Measurements from ENCODE around the gene DGKH. TPM values are rescaled to one million over a fixed set of nuclear protein-coding genes. Genes with fewer than 3 reads are reported as not detected.
"Not testable (repeated sequence)": the region's sequence is repeated elsewhere in the genome, so short reads cannot be mapped to it uniquely, and the experiment has no call there.

The DGKH gene
- total RNA-seq, 1 donor from 2014 or later, result 19.9 TPM

DNA sequence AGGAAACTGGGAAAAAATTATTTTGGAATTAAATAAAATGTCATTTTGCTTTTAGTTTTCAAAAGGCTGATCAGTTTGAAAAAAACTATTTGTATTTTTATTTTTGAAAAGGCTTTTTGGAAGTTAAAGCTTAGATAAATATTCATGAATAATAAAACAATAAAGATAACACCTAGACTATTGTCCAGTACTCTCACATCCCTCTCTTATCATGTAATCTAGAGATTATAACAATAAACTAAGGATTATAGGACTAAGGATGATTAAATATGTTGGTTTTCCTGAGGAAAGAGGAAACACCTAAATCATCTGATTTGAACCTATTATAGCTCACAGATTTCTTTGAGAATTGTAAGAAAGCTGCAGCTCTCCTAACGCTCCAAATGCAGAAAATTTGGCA is 142.1 kb downstream of the DGKH start:
- DNase-seq (ENCODE audit: low spot score) (no peak), ATAC-seq (no peak)
- intact Hi-C loops (cut with DNase I), result no loop called here

- DNase-seq (ENCODE audit: low spot score) (no peak), ATAC-seq (no peak)
- intact Hi-C loops (cut with DNase I), result no loop called here
Observed at GRCh38 chr13:42211704-42212464, 163.4 kb downstream of the DGKH start.

- DNase-seq (ENCODE audit: low spot score) (no peak), ATAC-seq (no peak)
- intact Hi-C loops (cut with DNase I), result loop anchor here (2.0 kb wide), 1 partner anchor 28 kb away; no protein-coding TSS in a partner anchor
Observed at GRCh38 chr13:42214446-42214845, 166.0 kb downstream of the DGKH start.

- intact Hi-C loops (cut with DNase I), result loop anchor here (2.0 kb wide), 1 partner anchor 27 kb away; no protein-coding TSS in a partner anchor
- DNase-seq (ENCODE audit: low spot score), result no peak
- ATAC-seq, result no peak
Observed at GRCh38 chr13:42215578-42216421, 167.4 kb downstream of the DGKH start.

- no peak for DNase-seq (ENCODE audit: low spot score)
Observed at GRCh38 chr13:42216422-42216735, 167.9 kb downstream of the DGKH start.

GRCh38 chr13:42218576-42218975 is 170.1 kb downstream of the DGKH start:
- ATAC-seq, result no peak
- DNase-seq (ENCODE audit: low spot score), result no peak
- intact Hi-C loops (cut with DNase I), result no loop called here

More at GRCh38 chr13:42216422-42216735, 167.9 kb downstream of the DGKH start:
- intact Hi-C loops (cut with DNase I), result no loop called here
- no peak for ATAC-seq

DNA sequence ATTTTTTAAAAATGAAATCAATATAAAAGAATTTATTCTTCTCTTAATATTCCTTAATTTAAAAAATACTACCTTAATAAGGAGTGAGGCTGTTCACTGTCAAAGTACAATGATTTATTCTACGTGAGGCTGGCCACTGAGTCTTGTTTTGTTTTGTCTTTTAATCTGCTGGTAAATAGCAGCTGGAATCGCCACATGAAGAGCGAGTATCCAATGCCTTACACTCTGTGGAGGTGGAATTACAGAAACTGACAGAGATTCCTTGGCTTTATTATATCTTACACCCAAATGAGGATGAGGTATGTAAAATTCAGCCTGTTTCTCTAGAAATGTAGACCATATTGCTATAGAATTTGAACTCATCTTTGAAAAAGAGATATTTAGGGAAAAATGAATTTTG is 170.6 kb downstream of the DGKH start:
- intact Hi-C loops (cut with DNase I), result no loop called here

GRCh38 chr13:42219876-42220275 is 171.4 kb downstream of the DGKH start:
- ATAC-seq (no peak), DNase-seq (ENCODE audit: low spot score) (no peak)
- intact Hi-C loops (cut with DNase I), result no loop called here

More for the DNA sequence above, 170.6 kb downstream of the DGKH start:
- DNase-seq (ENCODE audit: low spot score) (no peak), ATAC-seq (no peak)

DNA sequence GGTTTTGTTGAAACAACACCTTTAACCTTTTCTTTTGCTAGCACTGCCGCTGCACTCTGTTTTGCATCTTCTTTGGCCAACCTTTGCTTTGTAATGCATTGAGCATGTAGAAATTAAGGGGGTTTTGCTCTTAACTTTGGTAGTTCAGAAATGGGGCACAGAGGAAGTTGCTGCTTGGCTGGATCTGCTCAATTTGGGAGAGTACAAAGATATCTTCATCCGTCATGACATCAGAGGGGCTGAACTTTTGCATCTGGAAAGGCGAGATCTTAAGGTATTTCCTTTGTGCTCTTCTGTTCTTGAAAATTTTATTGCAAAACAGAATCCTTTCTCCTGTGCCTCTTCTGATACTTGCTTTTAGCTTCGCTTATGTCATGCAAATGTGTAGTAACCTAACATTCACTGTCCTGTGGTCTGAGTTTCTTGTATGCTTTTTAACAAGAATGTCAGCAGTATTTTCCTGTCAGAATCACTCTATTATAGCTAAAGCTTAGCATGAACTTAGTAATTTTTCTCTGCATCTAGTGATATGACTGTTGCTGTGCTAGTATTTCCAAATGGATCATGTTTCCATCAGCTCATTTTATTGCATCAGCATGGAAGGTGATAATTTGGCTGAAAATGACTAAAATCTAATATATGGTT is 172.8 kb downstream of the DGKH start:
- ATAC-seq (no peak), DNase-seq (ENCODE audit: low spot score) (no peak)
- intact Hi-C loops (cut with DNase I), result no loop called here

GRCh38 chr13:42223681-42224080 is 175.2 kb downstream of the DGKH start:
- ATAC-seq (no peak), DNase-seq (ENCODE audit: low spot score) (no peak)
- intact Hi-C loops (cut with DNase I), result no loop called here

GRCh38 chr13:42225051-42225450 is 176.6 kb downstream of the DGKH start:
- no peak for DNase-seq (ENCODE audit: low spot score)
- no peak for ATAC-seq
- intact Hi-C loops (cut with DNase I), result no loop called here

DNA sequence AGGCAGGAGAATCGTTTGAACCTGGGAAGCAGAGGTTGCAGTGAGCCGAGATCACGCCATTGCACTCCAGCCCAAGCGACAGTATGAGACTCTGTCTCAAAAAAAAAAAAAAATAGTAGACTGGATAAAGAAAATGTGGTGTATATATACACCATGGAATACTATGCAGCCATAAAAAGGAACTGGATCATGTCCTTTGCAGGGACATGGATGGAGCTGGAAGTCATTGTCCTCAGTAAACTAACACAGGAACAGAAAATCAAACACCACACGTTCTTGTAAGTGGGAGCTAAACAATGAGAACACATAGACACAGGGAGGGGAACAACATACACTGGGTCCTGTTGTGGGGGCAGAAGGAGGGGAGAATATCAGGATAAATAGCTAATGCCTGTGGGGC is 178.3 kb downstream of the DGKH start:
- ATAC-seq; intact Hi-C loops (cut with DNase I); DNase-seq (ENCODE audit: low spot score): not testable (repeated sequence)

- DNase-seq (ENCODE audit: low spot score) (no peak), ATAC-seq (no peak)
- intact Hi-C loops (cut with DNase I), result no loop called here
Observed at GRCh38 chr13:42228527-42228926, 180.1 kb downstream of the DGKH start.

DNA sequence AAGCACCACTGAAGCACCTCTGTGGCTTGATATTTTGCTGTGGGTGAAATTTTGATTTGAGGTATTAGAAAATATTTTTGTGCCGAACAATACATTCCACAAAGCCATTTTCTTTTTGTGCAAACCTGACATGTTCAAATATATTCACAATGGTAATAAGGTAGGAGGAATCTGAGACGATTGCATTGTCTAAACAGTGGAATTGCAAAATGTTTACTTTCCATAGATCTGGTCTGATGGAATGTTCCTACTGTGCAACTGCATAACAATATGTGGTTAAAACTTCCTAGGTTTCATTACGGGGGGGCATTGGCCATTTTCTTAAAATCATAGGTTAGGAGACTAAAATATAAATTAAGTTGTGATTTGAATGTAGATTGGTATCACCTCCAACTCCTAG is 180.8 kb downstream of the DGKH start:
- ATAC-seq (no peak), DNase-seq (ENCODE audit: low spot score) (no peak)
- intact Hi-C loops (cut with DNase I), result no loop called here

DNA sequence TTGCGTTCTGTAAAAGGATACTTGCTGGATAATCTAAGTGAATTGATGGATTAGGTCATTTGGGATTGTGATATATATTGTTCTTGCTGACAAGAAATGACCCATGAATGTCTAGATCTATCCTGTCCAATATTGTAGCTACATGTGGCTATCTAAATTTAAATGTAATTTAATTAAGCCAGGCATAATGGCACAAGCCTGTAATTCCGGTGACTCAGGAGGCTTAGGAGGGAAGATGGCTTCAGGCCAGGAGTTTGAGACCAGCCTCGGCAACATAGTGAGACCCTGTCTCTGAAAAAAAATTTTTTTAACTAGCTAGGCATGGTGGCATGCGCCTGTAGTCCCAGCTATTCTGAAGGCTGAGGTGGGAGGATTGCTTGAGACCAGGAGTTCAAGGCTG is 184.2 kb downstream of the DGKH start:
- ATAC-seq, result no peak
- no peak for DNase-seq (ENCODE audit: low spot score)

GRCh38 chr13:42233726-42234125 is 185.3 kb downstream of the DGKH start:
- DNase-seq (ENCODE audit: low spot score) (no peak), ATAC-seq (no peak)
- intact Hi-C loops (cut with DNase I), result no loop called here

More for the DNA sequence above, 184.2 kb downstream of the DGKH start:
- intact Hi-C loops (cut with DNase I), result no loop called here

GRCh38 chr13:42239161-42239560 is 190.7 kb downstream of the DGKH start:
- intact Hi-C loops (cut with DNase I), result no loop called here
- DNase-seq (ENCODE audit: low spot score), result no peak
- no peak for ATAC-seq

- intact Hi-C loops (cut with DNase I), result no loop called here
- no peak for ATAC-seq
- no peak for DNase-seq (ENCODE audit: low spot score)
Observed at GRCh38 chr13:42239644-42240043, 191.2 kb downstream of the DGKH start.

GRCh38 chr13:42246541-42246940 is 198.1 kb downstream of the DGKH start:
- intact Hi-C loops (cut with DNase I), result no loop called here
- ATAC-seq (no peak), DNase-seq (ENCODE audit: low spot score) (no peak)

- intact Hi-C loops (cut with DNase I), result no loop called here
- ATAC-seq, result no peak
- DNase-seq (ENCODE audit: low spot score), result no peak
Observed at GRCh38 chr13:42247883-42248282, 199.4 kb downstream of the DGKH start.

All from sciatic nerve (tissue), 2 donors.